GM23338 (cell line): ENCODE measurements around the gene COPS6. TPM values are rescaled to one million over a fixed set of nuclear protein-coding genes. Genes with fewer than 3 reads are reported as not detected.
"Not testable (repeated sequence)": the region's sequence is repeated elsewhere in the genome, so short reads cannot be mapped to it uniquely, and the experiment has no call there.

Experiments used
- ATAC-seq: fragments of 200-7000 bp; cut with Tn5 transposase; 3 replicates; pipeline ENCODE4 v1.9.1; 2020
- DNase-seq: peaks from one replicate; pipeline ENCODE4 v3.0.0-alpha.2; 2015; ENCODE audit warnings: low spot score
- H2AFZ ChIP-seq: fragments of 200-600 bp; sonication (generic); 2 replicates; pipeline ENCODE4 v1.8.0; 2016; ENCODE audit warnings: antibody characterized with exemption, mild to moderate bottlenecking, moderate library complexity
- H3F3A ChIP-seq: fragments of 200-600 bp; sonication (generic); replicated peaks from 2 replicates; pipeline ENCODE4 v1.8.0; 2017; ENCODE audit warnings: antibody characterized with exemption, mixed run types, low read depth
- H3K27ac ChIP-seq: fragments of 200-600 bp; sonication (generic); 2 replicates; pipeline ENCODE4 v1.6.1; 2016; ENCODE audit warnings: low read depth
- H3K27me3 ChIP-seq: fragments of 200-600 bp; sonication (generic); 2 replicates; pipeline ENCODE4 v1.8.0; 2016; ENCODE audit warnings: mild to moderate bottlenecking, mixed run types, moderate library complexity; ENCODE audit not compliant: insufficient read depth
- H3K36me3 ChIP-seq: fragments of 200-600 bp; sonication (generic); 2 replicates; pipeline ENCODE4 v1.8.0; 2016; ENCODE audit warnings: mild to moderate bottlenecking; ENCODE audit not compliant: insufficient read depth
- H3K4me1 ChIP-seq: fragments of 200-600 bp; sonication (generic); 2 replicates; pipeline ENCODE4 v1.8.0; 2016; ENCODE audit warnings: mild to moderate bottlenecking, moderate library complexity; ENCODE audit not compliant: insufficient read depth
- H3K4me2 ChIP-seq: fragments of 200-600 bp; sonication (generic); 2 replicates; pipeline ENCODE4 v1.7.1; 2017; ENCODE audit warnings: mixed run types
- H3K4me3 ChIP-seq: fragments of 200-600 bp; sonication (generic); 2 replicates; pipeline ENCODE4 v1.6.1; 2016; ENCODE audit warnings: mixed run types
- H3K79me2 ChIP-seq: fragments of 200-600 bp; sonication (generic); replicated peaks from 2 replicates; pipeline ENCODE4 v1.8.0; 2017; ENCODE audit warnings: mild to moderate bottlenecking; ENCODE audit not compliant: insufficient read depth
- H3K9me2 ChIP-seq: fragments of 200-600 bp; sonication (generic); 2 replicates; pipeline ENCODE4 v1.8.0; 2017; ENCODE audit not compliant: insufficient read depth
- H4K20me1 ChIP-seq: fragments of 200-600 bp; sonication (generic); replicated peaks from 2 replicates; pipeline ENCODE4 v1.8.0; 2017; ENCODE audit warnings: mild to moderate bottlenecking; ENCODE audit not compliant: insufficient read depth
- H3K27ac Mint-ChIP-seq: 2 replicates; pipeline ENCODE4 v1.8.0; 2020; ENCODE audit warnings: inconsistent platforms, mild to moderate bottlenecking, moderate library complexity, mixed read lengths
- H3K27me3 Mint-ChIP-seq: 3 replicates; pipeline ENCODE4 v1.8.0; 2022; ENCODE audit warnings: low read depth, mild to moderate bottlenecking, moderate library complexity, mixed read lengths, inconsistent platforms; ENCODE audit not compliant: insufficient read depth, poor library complexity
- H3K36me3 Mint-ChIP-seq: 3 replicates; pipeline ENCODE4 v1.8.0; 2021; ENCODE audit warnings: low read depth, mild to moderate bottlenecking, inconsistent platforms, moderate library complexity, mixed read lengths
- H3K4me1 Mint-ChIP-seq: 3 replicates; pipeline ENCODE4 v1.8.0; 2020; ENCODE audit warnings: mild to moderate bottlenecking, inconsistent platforms, mixed read lengths
- H3K4me3 Mint-ChIP-seq: 3 replicates; pipeline ENCODE4 v1.8.0; 2021; ENCODE audit warnings: moderate library complexity, mild to moderate bottlenecking, inconsistent platforms, mixed read lengths
- H3K9me3 Mint-ChIP-seq: 3 replicates; pipeline ENCODE4 v1.8.0; 2020; ENCODE audit warnings: moderate library complexity, mild to moderate bottlenecking, inconsistent platforms, mixed read lengths
- CREB1 ChIP-seq: fragments of 250-450 bp; sonication (Bioruptor Pico); IDR thresholded peaks from 2 replicates; pipeline ENCODE4 v1.5.0; 2020; ENCODE audit warnings: low read depth, mild to moderate bottlenecking, moderate library complexity
- CTCF ChIP-seq, 2 experiments: fragments of 200-600 bp in 1 of 2; sonication (generic) in 1 of 2; conservative IDR thresholded peaks; 2 replicates each; pipeline versions ENCODE4 v1.5.1 to v1.6.1; 2016 to 2017; ENCODE audit warnings: antibody characterized with exemption in 2 of 2, low read depth in 2 of 2, mild to moderate bottlenecking in 2 of 2, moderate library complexity in 1 of 2
- ETS1 ChIP-seq: IDR thresholded peaks from 2 replicates; pipeline ENCODE4 v1.6.1; 2016; ENCODE audit warnings: antibody characterized with exemption
- NANOG ChIP-seq: IDR thresholded peaks from 2 replicates; pipeline ENCODE4 v1.6.1; 2016; ENCODE audit warnings: antibody characterized with exemption, borderline replicate concordance
- REST ChIP-seq: IDR thresholded peaks from one replicate; pipeline ENCODE4 v1.6.1; 2018; ENCODE audit warnings: antibody characterized with exemption; ENCODE audit not compliant: unreplicated experiment
- polyA plus RNA-seq: library from polyadenylated mRNA; unstranded; fragments of >200 nt; fragmentation: Nextera tagmentation; extraction: Ambion mirVana; gene quantifications from 2 replicates; pipeline ENCODE4 v1.2.1, GENCODE V29; 2016
- total RNA-seq: library from RNA; depleted of rRNA; stranded (reverse); fragments of >200 nt; shearing (Covaris generic); gene quantifications from 2 replicates; pipeline ENCODE4 v1.2.3, GENCODE V29; 2014

The COPS6 gene
- total and polyA plus RNA-seq, 2 experiments from 2014 or later, result 89.8 to 198 TPM

- peaks cover 21% of the 10 kb centered on the region for H3K27me3 Mint-ChIP-seq
These were observed 39.8 kb downstream of the COPS6 start for GRCh38 chr7:100128637-100128963.

GRCh38 chr7:100130220-100130607, 41.4 kb downstream of the COPS6 start:
- not testable (repeated sequence) for H3K36me3 ChIP-seq, H3K9me3 Mint-ChIP-seq, H3K4me3 Mint-ChIP-seq, ATAC-seq, H3K27ac ChIP-seq, H3K4me1 ChIP-seq, DNase-seq, H3K79me2 ChIP-seq, H3K27ac Mint-ChIP-seq, H4K20me1 ChIP-seq, H3K36me3 Mint-ChIP-seq, H3K9me2 ChIP-seq
- Histone ChIP-seq H3K4me2 (peak overlapping the region; percentile 41; the same call in 1 of the 2 replicates), H3F3A (peaks cover 17% of the 10 kb centered on the region), H3K4me3 (0 out of 2 replicates have a peak overlapping the region, but pooled peaks have one; percentile 30), H2AFZ (0 out of 2 replicates have a peak overlapping the region, but pooled peaks have one; percentile 63), H3K27me3 (peaks cover 21% of the 10 kb centered on the region)
- Mint-ChIP-seq H3K27me3 (peaks cover 23% of the 10 kb centered on the region), H3K4me1 (peaks cover 11% of the 10 kb centered on the region)

More at GRCh38 chr7:100128637-100128963, 39.8 kb downstream of the COPS6 start:
- H3K9me3 Mint-ChIP-seq, result no peaks in the 10 kb centered on the region
- Histone ChIP-seq H3K27me3 (peaks cover 21% of the 10 kb centered on the region), H3K4me2 (peak overlapping the region; percentile 96; the same call in 1 of the 2 replicates), H3K9me2 (no peaks in the 10 kb centered on the region), H3K79me2 (peaks cover 5% of the 10 kb centered on the region), H3K4me1 (peaks cover 4% of the 10 kb centered on the region; the same call in 1 of the 2 replicates), H3K4me3 (no peak overlapping the region), H3F3A (peaks cover 21% of the 10 kb centered on the region), H2AFZ (no peak overlapping the region), H3K27ac (no peak overlapping the region), H4K20me1 (no peaks in the 10 kb centered on the region), H3K36me3 (no peaks in the 10 kb centered on the region)
- TF ChIP-seq REST (no peak), CREB1 (no peak), NANOG (no peak)
- H3K27ac Mint-ChIP-seq, result no peak overlapping the region
- ATAC-seq (no peak), DNase-seq (no peak)
- peak overlapping the region; percentile 77; the same call in 2 of the 3 replicates for H3K4me3 Mint-ChIP-seq
- H3K4me1 Mint-ChIP-seq, result peaks cover 11% of the 10 kb centered on the region
- H3K36me3 Mint-ChIP-seq, result peaks cover 6% of the 10 kb centered on the region; the same call in 1 of the 3 replicates

- Histone ChIP-seq H3K36me3 (no peaks in the 10 kb centered on the region), H2AFZ (peak overlapping the region; percentile 90), H3K4me2 (peak overlapping the region; percentile 64), H3K27ac (no peak overlapping the region), H3K9me2 (no peaks in the 10 kb centered on the region), H3K79me2 (peaks cover 5% of the 10 kb centered on the region; the same call in 1 of the 2 replicates), H3K4me3 (peak overlapping the region; percentile 30), H3K27me3 (peaks cover 21% of the 10 kb centered on the region), H3F3A (peaks cover 13% of the 10 kb centered on the region), H3K4me1 (peaks cover 4% of the 10 kb centered on the region; the same call in 1 of the 2 replicates), H4K20me1 (no peaks in the 10 kb centered on the region)
- Mint-ChIP-seq H3K9me3 (no peaks in the 10 kb centered on the region), H3K27me3 (peaks cover 23% of the 10 kb centered on the region), H3K36me3 (no peaks in the 10 kb centered on the region), H3K4me1 (peaks cover 11% of the 10 kb centered on the region), H3K4me3 (peak overlapping the region; percentile 43; the same call in 2 of the 3 replicates), H3K27ac (no peak overlapping the region)
- ATAC-seq (peak; percentile 44), DNase-seq (peak; percentile 97)
- TF ChIP-seq ETS1, result no peak
- peak; percentile 83 to 90 for TF ChIP-seq CTCF (conservative IDR thresholded peaks at IDR 0.05; ENCODE audit: low read depth in 2 of 2)
These were observed 42.1 kb downstream of the COPS6 start for GRCh38 chr7:100130608-100131453.
